Neural cell (in vitro differentiated cells): ENCODE measurements around the gene NLRP6. TPM values are rescaled to one million over a fixed set of nuclear protein-coding genes. Genes with fewer than 3 reads are reported as not detected.

Experiments
- H2AFZ ChIP-seq: fragments of 200-600, 300-800 bp; sonication (generic), shearing (Covaris generic); 2 replicates; pipeline ENCODE4 v1.6.0; 2014; ENCODE audit warnings: low read depth, mild to moderate bottlenecking, antibody characterized with exemption, low read length, moderate library complexity
- H3F3A ChIP-seq: fragments of 200-600 bp; shearing (Covaris generic); 2 replicates; pipeline ENCODE4 v1.6.1; 2016; ENCODE audit warnings: mild to moderate bottlenecking, moderate library complexity, mixed read lengths, antibody characterized with exemption, low read length; ENCODE audit not compliant: insufficient read depth, poor library complexity, severe bottlenecking
- H3K27ac ChIP-seq: fragments of 200-600, 300-800 bp; sonication (generic), shearing (Covaris generic); 2 replicates; pipeline ENCODE4 v1.5.1; 2014; ENCODE audit warnings: mild to moderate bottlenecking, low read length, moderate library complexity
- H3K27me3 ChIP-seq: fragments of 300-800, 200-600 bp; sonication (generic), shearing (Covaris generic); 2 replicates; pipeline ENCODE4 v1.6.0; 2014; ENCODE audit warnings: mild to moderate bottlenecking, low read depth, low read length, moderate library complexity; ENCODE audit not compliant: insufficient read depth
- H3K36me3 ChIP-seq: fragments of 300-800, 200-600 bp; sonication (generic), shearing (Covaris generic); 2 replicates; pipeline ENCODE4 v1.5.1; 2014; ENCODE audit warnings: mild to moderate bottlenecking, antibody characterized with exemption, low read length, moderate library complexity; ENCODE audit not compliant: insufficient read depth
- H3K4me2 ChIP-seq: fragments of 300-800, 200-600 bp; sonication (generic), shearing (Covaris generic); 2 replicates; pipeline ENCODE4 v1.6.0; 2014; ENCODE audit warnings: mild to moderate bottlenecking, low read length
- H3K4me3 ChIP-seq: fragments of 300-800, 200-600 bp; sonication (generic), shearing (Covaris generic); 2 replicates; pipeline ENCODE4 v1.5.1; 2014; ENCODE audit warnings: mild to moderate bottlenecking, low read length, moderate library complexity
- H3K79me2 ChIP-seq: fragments of 200-600 bp; shearing (Covaris generic); replicated peaks from 2 replicates; pipeline ENCODE4 v1.6.0; 2014; ENCODE audit warnings: mild to moderate bottlenecking, low read length, moderate library complexity; ENCODE audit not compliant: insufficient read depth
- H3K9ac ChIP-seq: fragments of 300-800, 200-600 bp; sonication (generic), shearing (Covaris generic); 2 replicates; pipeline ENCODE4 v1.6.1; 2016; ENCODE audit warnings: mild to moderate bottlenecking, low read length, mixed read lengths
- H3K9me2 ChIP-seq: fragments of 200-600 bp; shearing (Covaris generic); 2 replicates; pipeline ENCODE4 v1.6.1; 2016; ENCODE audit warnings: mild to moderate bottlenecking, low read length, mixed read lengths; ENCODE audit not compliant: insufficient read depth
- H3K9me3 ChIP-seq: fragments of 200-600, 300-800 bp; sonication (generic), shearing (Covaris generic); 2 replicates; pipeline ENCODE4 v1.6.1; 2016; ENCODE audit warnings: mild to moderate bottlenecking, mixed run types, low read length, moderate library complexity, mixed read lengths
- H4K20me1 ChIP-seq: fragments of 200-600 bp; shearing (Covaris generic); 2 replicates; pipeline ENCODE4 v1.6.1; 2016; ENCODE audit warnings: mild to moderate bottlenecking, mixed run types; ENCODE audit not compliant: insufficient read depth
- EP300 ChIP-seq: fragments of 450-650 bp; conservative IDR thresholded peaks from 2 replicates; pipeline ENCODE4 v1.6.1; 2014; ENCODE audit warnings: antibody characterized with exemption, mild to moderate bottlenecking, moderate library complexity; ENCODE audit not compliant: poor library complexity, severe bottlenecking
- EZH2 ChIP-seq: fragments of 200-600, 300-800 bp; shearing (Covaris generic), sonication (generic); IDR thresholded peaks from 2 replicates; pipeline ENCODE4 v1.6.1; 2014; ENCODE audit warnings: antibody characterized with exemption, low read length, borderline replicate concordance, mild to moderate bottlenecking; ENCODE audit not compliant: insufficient read depth, poor library complexity, severe bottlenecking
- MXI1 ChIP-seq: fragments of 450-650 bp; conservative IDR thresholded peaks from 2 replicates; pipeline ENCODE4 v1.6.1; 2014; ENCODE audit warnings: antibody characterized with exemption, mild to moderate bottlenecking; ENCODE audit not compliant: poor library complexity, severe bottlenecking
- POLR2AphosphoS5 ChIP-seq: IDR thresholded peaks from 2 replicates; pipeline ENCODE4 v1.6.1; 2012
- RAD21 ChIP-seq: fragments of 450-650 bp; conservative IDR thresholded peaks from 2 replicates; pipeline ENCODE4 v1.6.1; 2014; ENCODE audit warnings: antibody characterized with exemption, mild to moderate bottlenecking, moderate library complexity
- SMC3 ChIP-seq: fragments of 450-650 bp; conservative IDR thresholded peaks from 2 replicates; pipeline ENCODE4 v1.6.1; 2014; ENCODE audit warnings: antibody characterized with exemption, mild to moderate bottlenecking, moderate library complexity; ENCODE audit not compliant: poor library complexity
- TAF1 ChIP-seq: IDR thresholded peaks from 2 replicates; pipeline ENCODE4 v1.6.1; 2012; ENCODE audit warnings: low read depth
- polyA plus RNA-seq: library from polyadenylated mRNA; depleted of rRNA; stranded (reverse); fragments of >200 nt; gene quantifications from 2 replicates; pipeline ENCODE4 v1.2.3, GENCODE V29; 2014
- TF ChIP-seq, protein P1 (sequence below): IDR thresholded peaks from 2 replicates; pipeline ENCODE4 v1.6.1; 2012; ENCODE audit warnings: borderline replicate concordance
- TF ChIP-seq, protein P2 (sequence below): fragments of 450-650 bp; IDR thresholded peaks from 2 replicates; pipeline ENCODE4 v1.5.1; 2014; ENCODE audit warnings: antibody characterized with exemption, mild to moderate bottlenecking, moderate library complexity; ENCODE audit not compliant: poor library complexity, severe bottlenecking

Gene NLRP6
- polyA plus RNA-seq, 1 donor from 2014 or later: not detected

DNA sequence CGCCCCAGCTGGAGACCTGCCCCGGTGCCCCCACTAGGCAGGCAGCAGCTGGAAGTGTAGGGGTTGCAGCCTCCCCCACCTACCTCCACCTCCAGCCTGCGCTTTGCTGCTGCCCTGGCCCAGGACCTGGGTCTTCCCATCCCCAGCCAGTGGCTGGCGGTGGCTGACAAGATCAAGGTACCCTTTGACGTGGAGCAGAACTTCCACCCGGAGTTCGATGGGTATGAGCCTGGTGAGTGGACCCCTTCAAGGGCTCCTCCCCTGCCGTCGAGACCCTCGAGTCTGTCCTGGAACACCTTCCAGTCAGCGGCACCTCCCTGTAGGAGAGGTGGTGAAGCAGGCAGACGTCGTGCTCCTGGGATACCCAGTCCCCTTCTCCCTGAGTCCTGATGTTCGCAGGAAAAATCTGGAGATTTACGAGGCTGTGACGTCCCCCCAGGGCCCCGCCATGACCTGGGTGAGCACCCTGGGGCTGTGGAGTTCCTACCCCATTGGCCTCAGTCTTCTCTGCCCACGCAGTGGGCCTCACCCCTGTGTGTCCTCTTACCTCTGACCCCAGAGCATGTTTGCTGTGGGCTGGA, 15.2 kb downstream of the NLRP6 start:
- no peak overlapping the region for H3K4me3 ChIP-seq
- H3K4me2 ChIP-seq: no peak overlapping the region
- H3K9me2 ChIP-seq: no peaks in the 10 kb centered on the region
- no peaks in the 10 kb centered on the region for H3K36me3 ChIP-seq
- H3K9me3 ChIP-seq: no peaks in the 10 kb centered on the region
- TF ChIP-seq RAD21 (no peak), EZH2 (no peak), TAF1 (no peak), SMC3 (no peak), POLR2AphosphoS5 (no peak), EP300 (no peak), MXI1 (no peak)
- TF ChIP-seq, protein P1, sequence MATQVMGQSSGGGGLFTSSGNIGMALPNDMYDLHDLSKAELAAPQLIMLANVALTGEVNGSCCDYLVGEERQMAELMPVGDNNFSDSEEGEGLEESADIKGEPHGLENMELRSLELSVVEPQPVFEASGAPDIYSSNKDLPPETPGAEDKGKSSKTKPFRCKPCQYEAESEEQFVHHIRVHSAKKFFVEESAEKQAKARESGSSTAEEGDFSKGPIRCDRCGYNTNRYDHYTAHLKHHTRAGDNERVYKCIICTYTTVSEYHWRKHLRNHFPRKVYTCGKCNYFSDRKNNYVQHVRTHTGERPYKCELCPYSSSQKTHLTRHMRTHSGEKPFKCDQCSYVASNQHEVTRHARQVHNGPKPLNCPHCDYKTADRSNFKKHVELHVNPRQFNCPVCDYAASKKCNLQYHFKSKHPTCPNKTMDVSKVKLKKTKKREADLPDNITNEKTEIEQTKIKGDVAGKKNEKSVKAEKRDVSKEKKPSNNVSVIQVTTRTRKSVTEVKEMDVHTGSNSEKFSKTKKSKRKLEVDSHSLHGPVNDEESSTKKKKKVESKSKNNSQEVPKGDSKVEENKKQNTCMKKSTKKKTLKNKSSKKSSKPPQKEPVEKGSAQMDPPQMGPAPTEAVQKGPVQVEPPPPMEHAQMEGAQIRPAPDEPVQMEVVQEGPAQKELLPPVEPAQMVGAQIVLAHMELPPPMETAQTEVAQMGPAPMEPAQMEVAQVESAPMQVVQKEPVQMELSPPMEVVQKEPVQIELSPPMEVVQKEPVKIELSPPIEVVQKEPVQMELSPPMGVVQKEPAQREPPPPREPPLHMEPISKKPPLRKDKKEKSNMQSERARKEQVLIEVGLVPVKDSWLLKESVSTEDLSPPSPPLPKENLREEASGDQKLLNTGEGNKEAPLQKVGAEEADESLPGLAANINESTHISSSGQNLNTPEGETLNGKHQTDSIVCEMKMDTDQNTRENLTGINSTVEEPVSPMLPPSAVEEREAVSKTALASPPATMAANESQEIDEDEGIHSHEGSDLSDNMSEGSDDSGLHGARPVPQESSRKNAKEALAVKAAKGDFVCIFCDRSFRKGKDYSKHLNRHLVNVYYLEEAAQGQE: no peak
- TF ChIP-seq, protein P2, sequence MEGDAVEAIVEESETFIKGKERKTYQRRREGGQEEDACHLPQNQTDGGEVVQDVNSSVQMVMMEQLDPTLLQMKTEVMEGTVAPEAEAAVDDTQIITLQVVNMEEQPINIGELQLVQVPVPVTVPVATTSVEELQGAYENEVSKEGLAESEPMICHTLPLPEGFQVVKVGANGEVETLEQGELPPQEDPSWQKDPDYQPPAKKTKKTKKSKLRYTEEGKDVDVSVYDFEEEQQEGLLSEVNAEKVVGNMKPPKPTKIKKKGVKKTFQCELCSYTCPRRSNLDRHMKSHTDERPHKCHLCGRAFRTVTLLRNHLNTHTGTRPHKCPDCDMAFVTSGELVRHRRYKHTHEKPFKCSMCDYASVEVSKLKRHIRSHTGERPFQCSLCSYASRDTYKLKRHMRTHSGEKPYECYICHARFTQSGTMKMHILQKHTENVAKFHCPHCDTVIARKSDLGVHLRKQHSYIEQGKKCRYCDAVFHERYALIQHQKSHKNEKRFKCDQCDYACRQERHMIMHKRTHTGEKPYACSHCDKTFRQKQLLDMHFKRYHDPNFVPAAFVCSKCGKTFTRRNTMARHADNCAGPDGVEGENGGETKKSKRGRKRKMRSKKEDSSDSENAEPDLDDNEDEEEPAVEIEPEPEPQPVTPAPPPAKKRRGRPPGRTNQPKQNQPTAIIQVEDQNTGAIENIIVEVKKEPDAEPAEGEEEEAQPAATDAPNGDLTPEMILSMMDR: no peak
- peaks cover 4% of the 10 kb centered on the region for H3K27me3 ChIP-seq
- no peak overlapping the region for H3K27ac ChIP-seq
- H3F3A ChIP-seq: no peaks in the 10 kb centered on the region
- no peak overlapping the region for H3K9ac ChIP-seq
- no peaks in the 10 kb centered on the region for H3K79me2 ChIP-seq
- H2AFZ ChIP-seq: no peak overlapping the region
- H4K20me1 ChIP-seq: no peaks in the 10 kb centered on the region

DNA sequence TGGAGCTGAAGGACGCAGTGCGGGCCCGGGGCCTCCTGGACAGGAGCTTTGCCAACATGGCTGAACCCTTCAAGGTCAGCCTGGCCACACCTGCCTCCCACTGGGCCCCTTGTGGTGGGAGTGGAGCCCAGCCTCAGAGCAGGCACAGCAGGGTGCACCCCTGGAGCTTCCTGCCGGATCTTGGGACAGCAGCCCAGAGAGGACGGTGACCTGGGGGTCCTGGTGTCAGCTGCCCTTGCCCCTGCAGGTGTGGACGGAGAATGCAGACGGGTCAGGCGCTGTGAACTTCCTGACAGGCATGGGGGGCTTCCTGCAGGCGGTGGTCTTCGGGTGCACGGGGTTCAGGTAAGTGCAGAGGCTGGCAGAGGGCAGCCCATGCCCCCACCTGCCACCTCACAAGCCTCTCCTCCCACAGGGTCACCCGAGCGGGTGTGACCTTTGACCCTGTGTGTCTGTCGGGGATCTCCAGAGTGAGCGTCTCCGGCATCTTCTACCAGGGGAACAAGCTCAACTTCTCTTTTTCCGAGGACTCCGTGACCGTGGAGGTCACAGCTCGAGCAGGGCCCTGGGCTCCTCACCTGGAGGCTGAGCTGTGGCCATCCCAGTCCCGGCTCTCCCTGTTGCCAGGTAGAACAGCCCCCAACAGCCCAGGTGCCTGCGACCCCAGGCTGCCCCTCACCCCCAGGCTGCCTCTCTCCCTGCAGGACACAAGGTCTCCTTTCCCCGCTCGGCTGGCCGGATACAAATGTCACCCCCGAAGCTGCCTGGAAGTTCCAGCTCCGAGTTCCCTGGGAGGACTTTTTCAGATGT, 15.8 kb downstream of the NLRP6 start:
- no peaks in the 10 kb centered on the region for H3K9me2 ChIP-seq
- H2AFZ ChIP-seq: no peak overlapping the region
- H3K79me2 ChIP-seq: no peaks in the 10 kb centered on the region
- H3K4me3 ChIP-seq: no peak overlapping the region
- H4K20me1 ChIP-seq: no peaks in the 10 kb centered on the region
- no peaks in the 10 kb centered on the region for H3F3A ChIP-seq
- H3K9ac ChIP-seq: no peak overlapping the region
- no peaks in the 10 kb centered on the region for H3K27me3 ChIP-seq
- no peak overlapping the region for H3K4me2 ChIP-seq
- H3K27ac ChIP-seq: no peak overlapping the region
- H3K36me3 ChIP-seq: no peaks in the 10 kb centered on the region
- no peaks in the 10 kb centered on the region for H3K9me3 ChIP-seq
- TF ChIP-seq RAD21 (no peak), EZH2 (no peak), POLR2AphosphoS5 (no peak), TAF1 (no peak), EP300 (no peak), SMC3 (no peak), MXI1 (no peak)
- TF ChIP-seq, protein P2: no peak
- TF ChIP-seq, protein P1: no peak
